ENCODE results near the gene ANKRD55.
A peak's percentile ranks its signal among the peaks of the same experiment; 100 is the strongest.

The ANKRD55 gene

GRCh38 chr5:56169281-56169680, 63.8 kb downstream of the ANKRD55 start:
- no peak for TF ChIP-seq CTCF (IDR thresholded peaks at IDR 0.05; ENCODE audit: low read length, missing control alignments)
- peak; percentile 35 for DNase-seq (ENCODE audit: low read depth)
- no peak overlapping the region for H3K4me3 ChIP-seq (replicated peaks; ENCODE audit: low read depth, low read length)

GRCh38 chr5:56168066-56168478, 65.1 kb downstream of the ANKRD55 start:
- no peak for TF ChIP-seq CTCF (IDR thresholded peaks at IDR 0.05; ENCODE audit: low read length, missing control alignments)
- peak; percentile 31 for DNase-seq (ENCODE audit: low read depth)
- H3K4me3 ChIP-seq (replicated peaks; ENCODE audit: low read depth, low read length) = no peak overlapping the region

- DNase-seq (ENCODE audit: low read depth) = no peak
- no peak overlapping the region for H3K4me3 ChIP-seq (replicated peaks; ENCODE audit: low read depth, low read length)
- TF ChIP-seq CTCF (IDR thresholded peaks at IDR 0.05; ENCODE audit: low read length, missing control alignments) = no peak
Measured at GRCh38 chr5:56167519-56167918, 65.6 kb downstream of the ANKRD55 start.

- TF ChIP-seq CTCF (IDR thresholded peaks at IDR 0.05; ENCODE audit: low read length, missing control alignments) = no peak
- H3K4me3 ChIP-seq (replicated peaks; ENCODE audit: low read depth, low read length) = no peak overlapping the region
- DNase-seq (ENCODE audit: low read depth) = no peak
Measured at GRCh38 chr5:56166671-56167385, 66.3 kb downstream of the ANKRD55 start.

GRCh38 chr5:56164376-56164775, 68.8 kb downstream of the ANKRD55 start:
- TF ChIP-seq CTCF (IDR thresholded peaks at IDR 0.05; ENCODE audit: low read length, missing control alignments) = no peak

GRCh38 chr5:56161927-56162326, 71.2 kb downstream of the ANKRD55 start:
- TF ChIP-seq CTCF (IDR thresholded peaks at IDR 0.05; ENCODE audit: low read length, missing control alignments) = no peak
- no peak overlapping the region for H3K4me3 ChIP-seq (replicated peaks; ENCODE audit: low read depth, low read length)
- no peak for DNase-seq (ENCODE audit: low read depth)

More at GRCh38 chr5:56164376-56164775, 68.8 kb downstream of the ANKRD55 start:
- DNase-seq (ENCODE audit: low read depth) = peak; percentile 64
- H3K4me3 ChIP-seq (replicated peaks; ENCODE audit: low read depth, low read length) = no peak overlapping the region

GRCh38 chr5:56161439-56161823, 71.7 kb downstream of the ANKRD55 start:
- no peak for DNase-seq (ENCODE audit: low read depth)
- no peak for TF ChIP-seq CTCF (IDR thresholded peaks at IDR 0.05; ENCODE audit: low read length, missing control alignments)
- H3K4me3 ChIP-seq (replicated peaks; ENCODE audit: low read depth, low read length) = no peak overlapping the region

Measured in fibroblast of pulmonary artery (primary cell).